ENCODE measurements around the gene NINL. TPM values are rescaled to one million over a fixed set of nuclear protein-coding genes. Genes with fewer than 3 reads are reported as not detected.

NINL gene
- total RNA-seq, 1 experiment from 2014 or later: 7.2 TPM

DNA sequence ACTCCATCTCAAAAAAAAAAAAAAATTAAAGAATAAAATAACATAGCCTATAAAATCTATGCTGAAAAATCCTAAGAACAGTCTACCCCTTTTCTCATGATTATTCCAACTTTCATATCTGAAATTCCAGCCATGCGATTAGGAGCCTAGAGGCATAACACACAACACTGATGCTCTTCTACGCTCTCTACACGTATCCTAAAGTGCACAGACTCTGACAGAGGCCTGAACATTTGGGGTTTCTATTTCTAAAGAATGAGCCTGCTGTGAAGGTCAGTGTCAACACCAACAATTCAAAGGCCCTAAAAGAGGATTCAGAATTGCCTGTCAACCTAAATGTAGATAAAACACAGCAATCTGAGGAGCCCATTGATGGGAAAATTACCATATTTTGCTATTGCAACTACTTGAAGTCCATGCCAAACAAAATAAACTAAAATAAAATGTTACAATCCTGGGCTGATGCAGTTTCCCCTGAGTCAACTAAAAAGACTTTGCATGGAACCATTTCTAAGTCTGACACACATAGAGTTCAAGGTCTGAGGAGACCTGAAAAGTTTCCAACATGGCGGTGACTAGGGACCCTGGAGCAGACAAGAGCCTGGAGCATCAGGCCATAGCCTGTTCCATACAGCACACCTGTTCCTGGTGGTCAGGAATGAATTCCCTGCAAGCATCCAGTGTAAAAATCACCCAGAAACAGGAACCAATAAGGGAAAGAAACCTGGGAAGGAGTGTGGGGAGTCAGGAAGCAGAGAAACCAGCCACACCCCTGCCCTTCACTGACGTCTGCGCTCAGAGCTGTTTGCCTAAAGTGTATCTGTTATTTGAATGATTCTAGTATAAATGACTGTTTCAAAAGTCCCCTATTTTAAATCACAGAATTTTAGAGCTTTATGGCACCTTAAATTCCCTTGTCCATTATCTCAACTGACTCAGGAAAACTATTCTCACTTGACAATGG, 11.8 kb downstream of the NINL start:
- POLR2A ChIA-PET: no interaction called here
- no peaks in the 10 kb centered on the region for H3K27me3 ChIP-seq (ENCODE audit: insufficient read depth, low read length)
- no peak overlapping the region for H3K9ac ChIP-seq (ENCODE audit: low read length)
- ATAC-seq (no peak), DNase-seq (ENCODE audit: low read depth, low spot score) (no peak)
- H2AFZ ChIP-seq (ENCODE audit: low read depth, low read length, poor library complexity, severe bottlenecking): no peak overlapping the region
- H3K4me2 ChIP-seq (ENCODE audit: low read length): no peak overlapping the region
- TF ChIP-seq CBX3 (IDR thresholded peaks at IDR 0.05; ENCODE audit: low read depth) (no peak), EZH2phosphoT487 (IDR thresholded peaks at IDR 0.05; ENCODE audit: borderline replicate concordance) (no peak), EGR1 (IDR thresholded peaks at IDR 0.05; ENCODE audit: low read depth) (no peak), ZNF274 (IDR thresholded peaks at IDR 0.05; ENCODE audit: low read depth, low read length) (no peak), SRF (IDR thresholded peaks at IDR 0.05; ENCODE audit: low read depth) (no peak)
- TF ChIP-seq, protein P1, sequence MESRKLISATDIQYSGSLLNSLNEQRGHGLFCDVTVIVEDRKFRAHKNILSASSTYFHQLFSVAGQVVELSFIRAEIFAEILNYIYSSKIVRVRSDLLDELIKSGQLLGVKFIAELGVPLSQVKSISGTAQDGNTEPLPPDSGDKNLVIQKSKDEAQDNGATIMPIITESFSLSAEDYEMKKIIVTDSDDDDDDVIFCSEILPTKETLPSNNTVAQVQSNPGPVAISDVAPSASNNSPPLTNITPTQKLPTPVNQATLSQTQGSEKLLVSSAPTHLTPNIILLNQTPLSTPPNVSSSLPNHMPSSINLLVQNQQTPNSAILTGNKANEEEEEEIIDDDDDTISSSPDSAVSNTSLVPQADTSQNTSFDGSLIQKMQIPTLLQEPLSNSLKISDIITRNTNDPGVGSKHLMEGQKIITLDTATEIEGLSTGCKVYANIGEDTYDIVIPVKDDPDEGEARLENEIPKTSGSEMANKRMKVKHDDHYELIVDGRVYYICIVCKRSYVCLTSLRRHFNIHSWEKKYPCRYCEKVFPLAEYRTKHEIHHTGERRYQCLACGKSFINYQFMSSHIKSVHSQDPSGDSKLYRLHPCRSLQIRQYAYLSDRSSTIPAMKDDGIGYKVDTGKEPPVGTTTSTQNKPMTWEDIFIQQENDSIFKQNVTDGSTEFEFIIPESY (IDR thresholded peaks at IDR 0.05; ENCODE audit: extremely low read depth, insufficient replicate concordance, low read length): no peak
- TF ChIP-seq, protein P2, sequence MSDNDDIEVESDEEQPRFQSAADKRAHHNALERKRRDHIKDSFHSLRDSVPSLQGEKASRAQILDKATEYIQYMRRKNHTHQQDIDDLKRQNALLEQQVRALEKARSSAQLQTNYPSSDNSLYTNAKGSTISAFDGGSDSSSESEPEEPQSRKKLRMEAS (IDR thresholded peaks at IDR 0.05): no peak
- TF ChIP-seq, protein P3, sequence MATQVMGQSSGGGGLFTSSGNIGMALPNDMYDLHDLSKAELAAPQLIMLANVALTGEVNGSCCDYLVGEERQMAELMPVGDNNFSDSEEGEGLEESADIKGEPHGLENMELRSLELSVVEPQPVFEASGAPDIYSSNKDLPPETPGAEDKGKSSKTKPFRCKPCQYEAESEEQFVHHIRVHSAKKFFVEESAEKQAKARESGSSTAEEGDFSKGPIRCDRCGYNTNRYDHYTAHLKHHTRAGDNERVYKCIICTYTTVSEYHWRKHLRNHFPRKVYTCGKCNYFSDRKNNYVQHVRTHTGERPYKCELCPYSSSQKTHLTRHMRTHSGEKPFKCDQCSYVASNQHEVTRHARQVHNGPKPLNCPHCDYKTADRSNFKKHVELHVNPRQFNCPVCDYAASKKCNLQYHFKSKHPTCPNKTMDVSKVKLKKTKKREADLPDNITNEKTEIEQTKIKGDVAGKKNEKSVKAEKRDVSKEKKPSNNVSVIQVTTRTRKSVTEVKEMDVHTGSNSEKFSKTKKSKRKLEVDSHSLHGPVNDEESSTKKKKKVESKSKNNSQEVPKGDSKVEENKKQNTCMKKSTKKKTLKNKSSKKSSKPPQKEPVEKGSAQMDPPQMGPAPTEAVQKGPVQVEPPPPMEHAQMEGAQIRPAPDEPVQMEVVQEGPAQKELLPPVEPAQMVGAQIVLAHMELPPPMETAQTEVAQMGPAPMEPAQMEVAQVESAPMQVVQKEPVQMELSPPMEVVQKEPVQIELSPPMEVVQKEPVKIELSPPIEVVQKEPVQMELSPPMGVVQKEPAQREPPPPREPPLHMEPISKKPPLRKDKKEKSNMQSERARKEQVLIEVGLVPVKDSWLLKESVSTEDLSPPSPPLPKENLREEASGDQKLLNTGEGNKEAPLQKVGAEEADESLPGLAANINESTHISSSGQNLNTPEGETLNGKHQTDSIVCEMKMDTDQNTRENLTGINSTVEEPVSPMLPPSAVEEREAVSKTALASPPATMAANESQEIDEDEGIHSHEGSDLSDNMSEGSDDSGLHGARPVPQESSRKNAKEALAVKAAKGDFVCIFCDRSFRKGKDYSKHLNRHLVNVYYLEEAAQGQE (IDR thresholded peaks at IDR 0.05; ENCODE audit: low read depth): no peak
- peaks cover 0 to 4% of the 10 kb centered on the region in 2 experiments; a peak in 1 of 4 replicates for H3K4me1 ChIP-seq (ENCODE audit: control insufficient read depth in 1 of 2, insufficient read depth in 2 of 2, low read length in 2 of 2)
- no peaks in the 10 kb centered on the region for H4K20me1 ChIP-seq (ENCODE audit: insufficient read depth)
- H3K36me3 ChIP-seq (ENCODE audit: control insufficient read depth in 1 of 2, insufficient read depth in 2 of 2, low read length in 2 of 2): no peaks in the 10 kb centered on the region
- intact Hi-C loops (cut with micrococcal nuclease): loop anchor here (10.0 kb wide), 1 partner anchor 269 kb away; no protein-coding TSS in a partner anchor
- H3K79me2 ChIP-seq (ENCODE audit: insufficient read depth, low read length): no peaks in the 10 kb centered on the region
- no TSS peak for BruUV-seq (replicated peaks)
- H3K9me3 ChIP-seq (ENCODE audit: control insufficient read depth in 1 of 2, insufficient read depth in 1 of 2, low read depth in 1 of 2, low read length in 2 of 2): no peaks in the 10 kb centered on the region
- no peaks in the 10 kb centered on the region for H3K9me2 ChIP-seq (ENCODE audit: insufficient read depth)
- RAD21 ChIA-PET (ENCODE audit: low non-redundant PET in 1 of 2, low total read pairs in 2 of 2, uncharacterized antibody in 2 of 2, unreplicated experiment in 2 of 2): no interaction called here
- H3K27ac ChIP-seq (ENCODE audit: low read depth, low read length): no peak overlapping the region
- H3K4me3 ChIP-seq (replicated peaks in 1 of 2; ENCODE audit: low read depth in 1 of 2, low read length in 2 of 2): no peak overlapping the region
- CTCF ChIA-PET: no interaction called here
